LNCaP clone FGC (cell line): Measurements from ENCODE around the gene NSUN7.

Experiments
- DNase-seq: peaks from one replicate; pipeline ENCODE4 v3.0.0-alpha.2; 2011; ENCODE audit warnings: low read depth
- H3K4me3 ChIP-seq: 2 replicates; pipeline ENCODE4 v1.5.1; 2011; ENCODE audit warnings: mild to moderate bottlenecking, low read depth, low read length, control low read depth
- TF ChIP-seq, protein P1 (sequence below): IDR thresholded peaks from 2 replicates; pipeline ENCODE4 v1.5.1; 2012; ENCODE audit warnings: mild to moderate bottlenecking; ENCODE audit not compliant: control insufficient read depth, insufficient read depth; ENCODE audit errors: extremely low read depth

NSUN7 gene

DNA sequence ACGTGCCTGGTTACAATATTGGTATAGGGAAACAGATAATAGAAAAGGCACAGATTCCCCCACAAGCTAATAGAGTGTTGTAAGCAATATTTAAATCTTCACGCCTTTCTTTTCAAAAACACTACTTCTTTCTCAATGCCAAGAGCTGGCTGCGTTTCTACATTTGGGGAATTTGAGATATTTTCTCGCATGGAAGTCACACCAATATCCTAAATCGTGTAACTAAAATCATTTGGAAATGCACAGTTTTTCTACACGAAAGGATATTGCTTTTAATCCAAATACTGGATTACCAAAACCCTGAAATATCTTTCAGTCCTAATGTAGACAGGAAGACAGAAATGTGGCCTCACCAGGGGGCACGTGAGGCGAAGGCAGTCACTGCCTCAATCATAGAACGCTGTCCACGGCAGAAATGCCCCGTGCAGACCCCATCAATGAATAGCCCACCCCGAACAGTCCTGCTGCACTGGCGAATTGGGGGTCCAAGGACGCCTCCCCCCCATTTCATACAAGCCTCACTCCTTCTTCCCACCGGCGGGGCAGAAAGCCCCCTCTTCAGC, 106.6 kb downstream of the NSUN7 start:
- peak overlapping the region; percentile 39 for H3K4me3 ChIP-seq
- TF ChIP-seq, protein P1, sequence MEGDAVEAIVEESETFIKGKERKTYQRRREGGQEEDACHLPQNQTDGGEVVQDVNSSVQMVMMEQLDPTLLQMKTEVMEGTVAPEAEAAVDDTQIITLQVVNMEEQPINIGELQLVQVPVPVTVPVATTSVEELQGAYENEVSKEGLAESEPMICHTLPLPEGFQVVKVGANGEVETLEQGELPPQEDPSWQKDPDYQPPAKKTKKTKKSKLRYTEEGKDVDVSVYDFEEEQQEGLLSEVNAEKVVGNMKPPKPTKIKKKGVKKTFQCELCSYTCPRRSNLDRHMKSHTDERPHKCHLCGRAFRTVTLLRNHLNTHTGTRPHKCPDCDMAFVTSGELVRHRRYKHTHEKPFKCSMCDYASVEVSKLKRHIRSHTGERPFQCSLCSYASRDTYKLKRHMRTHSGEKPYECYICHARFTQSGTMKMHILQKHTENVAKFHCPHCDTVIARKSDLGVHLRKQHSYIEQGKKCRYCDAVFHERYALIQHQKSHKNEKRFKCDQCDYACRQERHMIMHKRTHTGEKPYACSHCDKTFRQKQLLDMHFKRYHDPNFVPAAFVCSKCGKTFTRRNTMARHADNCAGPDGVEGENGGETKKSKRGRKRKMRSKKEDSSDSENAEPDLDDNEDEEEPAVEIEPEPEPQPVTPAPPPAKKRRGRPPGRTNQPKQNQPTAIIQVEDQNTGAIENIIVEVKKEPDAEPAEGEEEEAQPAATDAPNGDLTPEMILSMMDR = no peak
- no peak for DNase-seq

DNA sequence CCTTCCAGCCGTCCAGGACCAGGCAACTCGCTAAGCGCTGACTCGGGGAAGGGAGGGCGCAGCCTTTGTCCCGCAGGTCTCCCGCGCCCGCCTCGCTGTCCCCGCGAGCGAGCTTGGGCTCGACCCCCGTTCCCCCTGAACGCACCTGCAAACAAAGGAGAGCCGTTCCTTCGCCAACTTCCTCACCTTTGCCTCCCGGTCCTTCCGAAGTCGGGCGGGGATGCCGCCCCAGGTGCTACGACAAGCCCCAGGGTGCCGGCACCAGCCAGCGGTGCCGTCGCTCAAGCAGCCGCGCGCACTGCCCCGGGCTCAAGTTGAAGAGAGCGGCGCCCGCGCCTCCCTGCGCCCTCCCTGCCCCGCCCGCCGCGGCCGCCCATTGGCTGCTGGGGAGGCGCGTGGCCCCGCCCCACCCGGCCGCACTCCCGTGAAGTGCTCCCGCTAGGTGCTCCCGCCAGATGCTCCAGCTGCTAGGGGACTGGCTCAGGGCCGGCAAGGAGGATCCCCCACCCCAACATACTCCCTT, 107.1 kb downstream of the NSUN7 start:
- TF ChIP-seq, protein P1 = no peak
- DNase-seq = no peak
- peak overlapping the region; percentile 39 for H3K4me3 ChIP-seq

DNA sequence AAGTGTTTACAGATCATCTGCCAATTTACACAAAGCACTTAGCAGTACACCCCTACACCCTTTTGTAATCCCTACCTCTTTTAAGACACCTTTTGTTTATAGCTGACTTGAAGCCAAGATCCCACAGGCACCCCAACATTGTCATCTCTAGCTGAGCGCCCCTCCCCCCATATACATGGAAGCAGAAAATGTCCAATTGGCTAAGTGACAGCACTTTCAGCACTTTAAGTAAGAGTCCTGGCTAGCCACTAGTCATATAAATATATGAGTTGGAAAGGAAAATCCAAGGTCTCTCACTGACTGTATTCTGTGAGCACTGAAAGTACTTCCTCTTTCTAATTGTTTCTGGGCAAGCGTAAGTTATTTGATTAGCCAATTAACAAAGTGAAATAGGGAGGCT, 108.2 kb downstream of the NSUN7 start:
- TF ChIP-seq, protein P1 = no peak
- no peak for DNase-seq
- H3K4me3 ChIP-seq = no peak overlapping the region

GRCh38 chr4:40858962-40859361, 109.2 kb downstream of the NSUN7 start:
- DNase-seq = no peak
- TF ChIP-seq, protein P1 = no peak
- H3K4me3 ChIP-seq = no peak overlapping the region
